Activated CD4-positive, alpha-beta T cell treated with anti-CD3 and anti-CD28 coated beads for 36 hours (primary cell): ENCODE results near the gene SLC35B1. TPM values are rescaled to one million over a fixed set of nuclear protein-coding genes. Genes with fewer than 3 reads are reported as not detected.

Source experiments
- ATAC-seq: fragments of 200-7000 bp; cut with Tn5 transposase; one replicate; pipeline ENCODE4 v1.10.0; 2021; ENCODE audit warnings: mild to moderate bottlenecking, moderate library complexity
- CTCF ChIA-PET: fragments of 350-600 bp; sonication (Branson Sonifier 250); formaldehyde crosslinking; loops from one replicate; lab custom pipeline; 2021; ENCODE audit warnings: antibody characterized with exemption; lab: Charles Lee
- POLR2A ChIA-PET: fragments of 350-600 bp; sonication (Branson Sonifier 250); formaldehyde crosslinking; loops from one replicate; lab custom pipeline; 2021; ENCODE audit warnings: antibody characterized with exemption, inconsistent platforms; lab: Charles Lee
- DNase-seq: peaks from one replicate; pipeline ENCODE4 v3.0.0-alpha.2; 2020
- H3K27ac Mint-ChIP-seq: one replicate; pipeline ENCODE4 v1.8.0; 2021; ENCODE audit warnings: mixed read lengths
- H3K27me3 Mint-ChIP-seq: one replicate; pipeline ENCODE4 v1.8.0; 2021; ENCODE audit warnings: mixed read lengths
- H3K36me3 Mint-ChIP-seq: one replicate; pipeline ENCODE4 v1.8.0; 2021; ENCODE audit warnings: low read depth, mixed read lengths
- H3K4me1 Mint-ChIP-seq: one replicate; pipeline ENCODE4 v1.8.0; 2021; ENCODE audit warnings: mixed read lengths
- H3K4me3 Mint-ChIP-seq: one replicate; pipeline ENCODE4 v1.8.0; 2021; ENCODE audit warnings: mild to moderate bottlenecking, moderate library complexity, mixed read lengths
- H3K9me3 Mint-ChIP-seq: one replicate; pipeline ENCODE4 v1.8.0; 2021; ENCODE audit warnings: low read depth, mixed read lengths
- intact Hi-C, 2 experiments: fragments of 100-400 bp; cut with DNase I in 1 of 2; cut with micrococcal nuclease in 1 of 2; formaldehyde crosslinking; loops; one replicate each; pipeline versions ENCODE4 v1.14.2 to v1.15.1; 2022 to 2024; cut with DNase I, micrococcal nuclease
- total RNA-seq, 2 experiments: library from RNA; stranded (reverse); gene quantifications; one replicate each; pipeline ENCODE4 v1.2.3, GENCODE V29; 2021

Gene SLC35B1
- 10 to 100 TPM; 43.9 to 59.4 TPM for total RNA-seq

DNA sequence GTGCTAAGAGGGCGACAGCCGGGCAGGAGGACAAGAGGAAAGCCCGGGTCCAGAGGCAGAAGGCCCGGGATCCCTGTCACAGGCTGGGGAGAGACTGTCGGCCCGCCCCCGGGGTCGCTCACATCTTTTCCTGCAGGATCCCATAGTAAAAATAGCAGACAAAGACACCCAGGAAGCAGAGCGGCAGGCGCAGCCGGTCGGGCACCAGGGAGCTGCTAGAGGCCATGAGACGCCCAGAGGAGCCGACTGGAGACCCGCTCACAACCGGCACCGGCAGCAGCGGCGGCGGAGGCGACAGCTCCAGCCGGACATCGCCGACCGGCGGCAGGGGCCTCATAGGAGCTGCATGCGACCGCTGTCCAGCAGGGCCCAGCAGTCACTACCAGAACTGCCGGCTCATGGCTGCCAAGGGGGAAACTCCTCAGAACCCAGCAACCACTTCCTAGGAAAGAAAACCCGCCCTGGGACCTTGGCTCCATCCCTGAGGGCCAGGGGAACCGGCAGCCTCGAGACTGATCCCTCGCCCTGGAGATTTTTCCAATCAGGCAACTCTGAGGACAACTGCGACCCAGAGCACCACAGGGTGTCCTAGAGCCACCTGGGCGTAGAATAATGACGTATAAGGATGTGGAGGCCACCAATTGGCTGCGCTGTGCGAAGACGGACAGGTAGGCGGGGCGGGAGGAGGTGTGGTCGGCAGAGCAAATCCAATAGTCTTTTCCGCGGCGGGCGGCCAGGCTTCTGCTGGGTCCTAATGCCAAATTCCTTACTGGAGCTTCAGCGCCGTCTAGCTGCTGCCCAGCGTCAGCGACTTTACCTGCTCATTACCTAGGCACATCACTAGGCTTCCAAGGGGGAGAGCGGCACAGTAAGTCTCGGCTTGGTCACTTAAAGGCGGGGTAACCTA lies at the start of gene SLC35B1:
SLC35B1 (minus strand) TSS at position 357 of the 907 bp plus-strand sequence; CDS start at position 226, 131 bp downstream.
- Mint-ChIP-seq H3K9me3 (no peaks in the 10 kb centered on the region), H3K4me1 (peaks cover 39% of the 10 kb centered on the region), H3K36me3 (peaks cover 18% of the 10 kb centered on the region), H3K27ac (peak within 1 kb of the TSS; percentile 97), H3K4me3 (peak within 1 kb of the TSS; percentile 93), H3K27me3 (no peaks in the 10 kb centered on the region)
- ATAC-seq (peak; percentile 97), DNase-seq (peak; percentile 100)
- intact Hi-C loops: loop anchor here (1.0 to 10.0 kb wide), 18 partner anchors 12 to 516 kb away; partner anchors contain the start of genes DLX3 (in 2 of the 2), FAM117A (in 2 of the 2), KAT7 (in 2 of the 2) and NGFR (in 1 of the 2)
- CTCF ChIA-PET: interaction anchor here (0.7 to 24.0 kb wide), 37 partner anchors 9 to 1736 kb away, joined by 3 to 458 read pairs (median 4); partner anchors contain the start of genes FAM117A, KAT7, NXPH3 and PHB1
- POLR2A ChIA-PET: interaction anchor here (0.7 to 2.4 kb wide), 8 partner anchors 11 to 140 kb away, joined by 3 to 22 read pairs (median 6); partner anchors contain the start of genes FAM117A and KAT7

DNA sequence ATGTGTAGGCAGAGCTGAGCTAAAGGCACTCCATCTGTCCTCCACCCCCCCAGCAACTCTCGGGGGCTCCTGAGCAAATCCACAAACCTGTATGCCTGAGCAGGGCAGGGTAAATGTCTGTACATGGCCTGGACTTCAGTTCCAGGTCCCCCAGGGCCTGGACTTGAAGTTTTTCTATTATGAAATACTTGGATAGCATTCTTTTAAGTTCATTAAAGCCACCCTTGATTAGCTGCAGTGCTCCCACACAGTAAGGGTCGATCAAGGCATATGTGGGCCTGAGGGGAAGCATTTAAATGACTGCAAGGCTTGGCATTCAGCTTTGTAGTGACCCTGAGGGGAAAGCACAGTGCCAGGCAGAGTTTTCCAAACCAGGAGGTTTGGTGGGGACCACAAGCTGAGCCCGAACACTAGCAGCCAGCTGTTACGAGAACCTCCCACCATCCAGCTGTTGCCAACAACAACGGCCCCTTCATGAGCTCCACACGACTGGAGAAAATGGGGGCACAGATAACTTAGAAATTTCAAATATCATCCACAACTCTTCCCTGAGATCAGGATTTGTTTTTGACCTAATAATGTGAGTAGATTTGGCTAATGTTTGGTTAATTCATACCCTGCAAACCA lies 49.5 kb upstream of the SLC35B1 start:
- Mint-ChIP-seq H3K36me3 (peaks cover 5% of the 10 kb centered on the region), H3K4me3 (no peak overlapping the region), H3K27ac (peak overlapping the region; percentile 52), H3K4me1 (peaks cover 87% of the 10 kb centered on the region), H3K27me3 (no peaks in the 10 kb centered on the region), H3K9me3 (no peaks in the 10 kb centered on the region)
- ChIA-PET CTCF (interaction anchor here (0.7 to 3.2 kb wide), 11 partner anchors 9 to 186 kb away, joined by 3 to 11 read pairs (median 4); partner anchors contain the start of gene SLC35B1), POLR2A (interaction anchor here (0.9 to 1.3 kb wide), 2 partner anchors 9 to 15 kb away, joined by 3 read pairs; no protein-coding TSS in a partner anchor)
- intact Hi-C loops: no loop called here
- DNase-seq (no peak), ATAC-seq (no peak)

GRCh38 chr17:49756323-49757150 lies 48.8 kb upstream of the SLC35B1 start:
- POLR2A ChIA-PET: interaction anchor here (0.9 to 1.3 kb wide), 2 partner anchors 8 to 15 kb away, joined by 3 read pairs; no protein-coding TSS in a partner anchor
- DNase-seq: no peak
- Mint-ChIP-seq H3K9me3 (no peaks in the 10 kb centered on the region), H3K27me3 (no peaks in the 10 kb centered on the region), H3K36me3 (peaks cover 5% of the 10 kb centered on the region), H3K4me3 (no peak overlapping the region), H3K27ac (peak overlapping the region; percentile 61), H3K4me1 (peaks cover 82% of the 10 kb centered on the region)
- no peak for ATAC-seq
- intact Hi-C loops: no loop called here
- CTCF ChIA-PET: interaction anchor here (0.7 to 3.2 kb wide), 8 partner anchors 9 to 185 kb away, joined by 3 to 11 read pairs (median 4); partner anchors contain the start of gene SLC35B1

- H3K27ac Mint-ChIP-seq: peak overlapping the region; percentile 61
- no peaks in the 10 kb centered on the region for H3K27me3 Mint-ChIP-seq
- H3K4me1 Mint-ChIP-seq: peaks cover 76% of the 10 kb centered on the region
- CTCF ChIA-PET: interaction anchor here (0.7 to 3.2 kb wide), 5 partner anchors 8 to 47 kb away, joined by 3 to 11 read pairs (median 6); partner anchors contain the start of gene FAM117A
- no peak overlapping the region for H3K4me3 Mint-ChIP-seq
- peaks cover 5% of the 10 kb centered on the region for H3K36me3 Mint-ChIP-seq
- intact Hi-C loops: no loop called here
- ATAC-seq (no peak), DNase-seq (no peak)
- H3K9me3 Mint-ChIP-seq: no peaks in the 10 kb centered on the region
- POLR2A ChIA-PET: interaction anchor here (1.5 kb wide), 1 partner anchor 9 kb away, joined by 4 read pairs; no protein-coding TSS in a partner anchor
Measured at GRCh38 chr17:49755663-49756283, 48.0 kb upstream of the SLC35B1 start.

- H3K36me3 Mint-ChIP-seq: peaks cover 8% of the 10 kb centered on the region
- ChIA-PET CTCF (interaction anchor here (0.6 to 3.2 kb wide), 4 partner anchors 10 to 251 kb away, joined by 3 to 11 read pairs (median 5); partner anchors contain the start of gene FAM117A), POLR2A (interaction anchor here (1.5 kb wide), 1 partner anchor 10 kb away, joined by 4 read pairs; no protein-coding TSS in a partner anchor)
- no peaks in the 10 kb centered on the region for H3K9me3 Mint-ChIP-seq
- H3K27me3 Mint-ChIP-seq: no peaks in the 10 kb centered on the region
- H3K4me3 Mint-ChIP-seq: no peak overlapping the region
- H3K27ac Mint-ChIP-seq: no peak overlapping the region
- peaks cover 74% of the 10 kb centered on the region for H3K4me1 Mint-ChIP-seq
- DNase-seq (no peak), ATAC-seq (no peak)
- intact Hi-C loops: no loop called here
Measured at GRCh38 chr17:49753959-49754391, 46.2 kb upstream of the SLC35B1 start.

- ChIA-PET CTCF (interaction anchor here (1.2 to 2.0 kb wide), 3 partner anchors 8 to 11 kb away, joined by 3 to 6 read pairs (median 6); no protein-coding TSS in a partner anchor), POLR2A (interaction anchor here (0.8 kb wide), 1 partner anchor 837 kb away, joined by 5 read pairs; no protein-coding TSS in a partner anchor)
- Mint-ChIP-seq H3K4me3 (no peak overlapping the region), H3K36me3 (peaks cover 4% of the 10 kb centered on the region), H3K9me3 (no peaks in the 10 kb centered on the region), H3K4me1 (peaks cover 79% of the 10 kb centered on the region), H3K27me3 (no peaks in the 10 kb centered on the region), H3K27ac (peak overlapping the region; percentile 58)
- DNase-seq (no peak), ATAC-seq (no peak)
- intact Hi-C loops: no loop called here
Measured at GRCh38 chr17:49752508-49752907, 44.7 kb upstream of the SLC35B1 start.

GRCh38 chr17:49749730-49750129 lies 42.0 kb upstream of the SLC35B1 start:
- Mint-ChIP-seq H3K27ac (peak overlapping the region; percentile 55), H3K27me3 (no peaks in the 10 kb centered on the region), H3K9me3 (no peaks in the 10 kb centered on the region), H3K4me1 (peaks cover 82% of the 10 kb centered on the region), H3K4me3 (no peak overlapping the region), H3K36me3 (peaks cover 7% of the 10 kb centered on the region)
- ATAC-seq (no peak), DNase-seq (no peak)
- intact Hi-C loops: loop anchor here (1.0 to 10.0 kb wide), 4 partner anchors 10 to 555 kb away; partner anchors contain the start of gene FAM117A (in 1 of the 2)
- POLR2A ChIA-PET: interaction anchor here (2.0 to 2.2 kb wide), 2 partner anchors 14 to 41 kb away, joined by 9 to 17 read pairs; partner anchors contain the start of genes FAM117A and SLC35B1
- CTCF ChIA-PET: interaction anchor here (1.0 to 5.5 kb wide), 6 partner anchors 10 to 251 kb away, joined by 3 to 37 read pairs (median 4); partner anchors contain the start of gene FAM117A

DNA sequence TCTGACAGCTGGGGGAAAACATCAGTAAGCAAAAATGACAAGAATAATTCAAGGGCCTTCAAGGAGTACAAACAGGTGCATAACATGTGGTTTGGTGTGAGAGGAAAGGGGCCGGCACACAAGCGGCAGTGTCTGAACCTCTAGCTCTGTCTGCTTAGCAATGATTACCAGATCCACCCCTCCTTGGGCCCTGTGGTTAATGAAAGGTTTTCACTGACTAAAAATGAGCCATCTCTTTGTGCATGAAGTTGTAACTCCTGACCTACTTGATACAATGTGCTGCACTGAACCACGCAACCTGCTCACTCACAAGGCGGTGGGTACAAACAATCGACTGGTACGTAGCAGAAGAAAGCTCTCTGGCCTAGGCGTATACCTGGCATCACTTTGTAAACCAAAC lies 41.0 kb upstream of the SLC35B1 start:
- peak overlapping the region; percentile 35 for H3K4me3 Mint-ChIP-seq
- peaks cover 77% of the 10 kb centered on the region for H3K4me1 Mint-ChIP-seq
- H3K36me3 Mint-ChIP-seq: peaks cover 7% of the 10 kb centered on the region
- CTCF ChIA-PET: interaction anchor here (0.6 to 5.5 kb wide), 10 partner anchors 9 to 357 kb away, joined by 3 to 37 read pairs (median 4); partner anchors contain the start of gene FAM117A
- intact Hi-C loops: loop anchor here (1.0 to 10.0 kb wide), 5 partner anchors 9 to 554 kb away; partner anchors contain the start of gene FAM117A (in 1 of the 2)
- ATAC-seq (peak; percentile 89), DNase-seq (peak; percentile 76)
- peak overlapping the region; percentile 88 for H3K27ac Mint-ChIP-seq
- H3K9me3 Mint-ChIP-seq: no peaks in the 10 kb centered on the region
- POLR2A ChIA-PET: interaction anchor here (0.6 to 2.2 kb wide), 7 partner anchors 8 to 40 kb away, joined by 3 to 17 read pairs (median 4); partner anchors contain the start of genes FAM117A, KAT7 and SLC35B1
- H3K27me3 Mint-ChIP-seq: no peaks in the 10 kb centered on the region

DNA sequence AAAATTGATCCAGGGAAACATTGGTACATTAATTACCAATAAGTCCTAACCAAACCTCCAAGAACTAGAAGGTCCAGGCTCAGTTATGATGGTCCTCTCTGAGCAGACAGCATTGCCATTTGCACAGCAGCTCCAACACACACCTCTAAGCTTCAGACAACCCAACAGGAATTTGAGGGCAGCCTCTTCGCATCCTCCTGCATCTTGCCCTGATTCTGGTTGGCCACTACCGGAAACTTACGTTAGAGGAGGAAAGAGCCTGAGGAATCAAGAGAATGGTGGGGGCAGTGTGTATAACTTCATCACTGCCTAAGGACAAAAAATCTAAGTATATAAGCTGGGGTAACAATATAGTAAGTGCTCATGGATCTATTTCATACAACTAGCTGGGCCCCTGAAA lies 40.5 kb upstream of the SLC35B1 start:
- DNase-seq (no peak), ATAC-seq (no peak)
- Mint-ChIP-seq H3K9me3 (no peaks in the 10 kb centered on the region), H3K36me3 (peaks cover 7% of the 10 kb centered on the region), H3K27ac (peak overlapping the region; percentile 88), H3K27me3 (no peaks in the 10 kb centered on the region), H3K4me1 (peaks cover 71% of the 10 kb centered on the region), H3K4me3 (peak overlapping the region; percentile 32)
- CTCF ChIA-PET: interaction anchor here (0.6 to 5.5 kb wide), 11 partner anchors 10 to 357 kb away, joined by 3 to 37 read pairs (median 5); partner anchors contain the start of gene FAM117A
- POLR2A ChIA-PET: interaction anchor here (0.6 to 2.2 kb wide), 7 partner anchors 8 to 40 kb away, joined by 3 to 17 read pairs (median 4); partner anchors contain the start of genes FAM117A, KAT7 and SLC35B1
- intact Hi-C loops: loop anchor here (1.0 to 10.0 kb wide), 5 partner anchors 9 to 553 kb away; partner anchors contain the start of gene FAM117A (in 1 of the 2)
